Measurements from ENCODE around the gene PPOX.

The PPOX gene

GRCh38 chr1:161176468-161177111, 10.4 kb downstream of the PPOX start:
- DNase-seq = no peak

GRCh38 chr1:161177112-161177935, 11.1 kb downstream of the PPOX start, which contains the start of gene B4GALT3:
TSS of gene B4GALT3 (minus strand) at chr1:161177507. CDS start at chr1:161176060, 1,447 bp downstream.
- DNase-seq = peak; percentile 98 to 99

GRCh38 chr1:161177936-161178244, 11.7 kb downstream of the PPOX start:
- DNase-seq = no peak

GRCh38 chr1:161179698-161180097, 13.5 kb downstream of the PPOX start:
- DNase-seq = no peak

GRCh38 chr1:161180639-161181038, 14.4 kb downstream of the PPOX start:
- DNase-seq = no peak

- DNase-seq = peak; percentile 73
Observed at GRCh38 chr1:161182214-161182613, 16.0 kb downstream of the PPOX start.

- peak; percentile 72 to 73 for DNase-seq
Observed at GRCh38 chr1:161185282-161185682, 19.1 kb downstream of the PPOX start.

- no peak for DNase-seq
Observed at GRCh38 chr1:161185732-161186311, 19.6 kb downstream of the PPOX start.

- DNase-seq = no peak
Observed at GRCh38 chr1:161187311-161187710, 21.1 kb downstream of the PPOX start.

GRCh38 chr1:161188381-161188780, 22.2 kb downstream of the PPOX start:
- DNase-seq = no peak

GRCh38 chr1:161189036-161189435, 22.8 kb downstream of the PPOX start:
- no peak for DNase-seq

GRCh38 chr1:161190962-161191521, 24.8 kb downstream of the PPOX start:
- DNase-seq = no peak

- no peak for DNase-seq
Observed at GRCh38 chr1:161191971-161192370, 25.7 kb downstream of the PPOX start.

- DNase-seq = peak; percentile 74 to 76
Observed at GRCh38 chr1:161192476-161193465, 26.5 kb downstream of the PPOX start.

GRCh38 chr1:161193561-161194235, 27.5 kb downstream of the PPOX start:
- no peak for DNase-seq

- DNase-seq = no peak
Observed at GRCh38 chr1:161195171-161195570, 28.9 kb downstream of the PPOX start.

- no peak for DNase-seq
Observed at GRCh38 chr1:161196111-161196510, 29.9 kb downstream of the PPOX start.

GRCh38 chr1:161196521-161197451, 30.6 kb downstream of the PPOX start:
- no peak for DNase-seq

- DNase-seq = no peak
Observed at GRCh38 chr1:161197560-161198193, 31.5 kb downstream of the PPOX start.
